ENCODE measurements around the gene IBA57. TPM values are rescaled to one million over a fixed set of nuclear protein-coding genes. Genes with fewer than 3 reads are reported as not detected.

Gene IBA57
- total and polyA plus RNA-seq, 2 experiments from 2014 or later, result 4.7 to 5.0 TPM

DNA sequence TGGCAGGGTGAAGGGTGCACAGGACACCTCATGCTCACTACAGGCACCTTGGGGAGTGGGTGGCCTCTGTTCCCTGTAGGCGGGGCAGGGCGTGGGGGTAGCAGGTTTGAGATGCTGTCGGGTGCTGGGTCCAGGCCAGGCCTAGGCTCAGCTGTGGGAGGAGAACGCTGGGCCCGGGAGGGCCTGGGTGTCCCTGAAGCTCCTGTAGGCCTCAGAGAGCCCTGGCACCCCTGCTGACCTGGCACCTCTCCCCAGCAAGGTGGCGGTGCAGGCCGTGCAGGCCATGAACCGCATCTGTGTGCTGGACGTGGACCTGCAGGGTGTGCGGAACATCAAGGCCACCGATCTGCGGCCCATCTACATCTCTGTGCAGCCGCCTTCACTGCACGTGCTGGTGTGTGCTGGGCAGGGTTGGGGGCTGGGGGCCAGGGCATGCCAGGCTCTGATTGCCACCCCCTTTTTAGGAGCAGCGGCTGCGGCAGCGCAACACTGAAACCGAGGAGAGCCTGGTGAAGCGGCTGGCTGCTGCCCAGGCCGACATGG is 18.4 kb upstream of the IBA57 start:
- H3K9me3 ChIP-seq (ENCODE audit: low read depth), result no peaks in the 10 kb centered on the region
- no peak overlapping the region for H3K27ac ChIP-seq
- no peak for DNase-seq (ENCODE audit: low spot score)
- H4K20me1 ChIP-seq (ENCODE audit: insufficient read depth, poor library complexity, severe bottlenecking), result peaks cover 46% of the 10 kb centered on the region
- peaks cover 35% of the 10 kb centered on the region for H3K4me1 ChIP-seq (ENCODE audit: insufficient read depth)
- 97% methylated on average over 13 of the region's 20 CpGs for WGBS (ENCODE audit: low lambda C conversion rate, missing lambda C conversion rate)
- H3K79me2 ChIP-seq, result peaks cover 46% of the 10 kb centered on the region
- H3K4me2 ChIP-seq, result no peak overlapping the region
- H3K4me3 ChIP-seq, result no peak overlapping the region
- H3K27me3 ChIP-seq, result no peaks in the 10 kb centered on the region
- no peaks in the 10 kb centered on the region for H3K9me2 ChIP-seq (replicated peaks; ENCODE audit: insufficient read depth)
- no peaks in the 10 kb centered on the region for H3K36me3 ChIP-seq (replicated peaks; ENCODE audit: insufficient read depth, low read depth)
- no peak overlapping the region for H2AFZ ChIP-seq
- TF ChIP-seq EZH2 (IDR thresholded peaks at IDR 0.05; ENCODE audit: borderline replicate concordance), result no peak

DNA sequence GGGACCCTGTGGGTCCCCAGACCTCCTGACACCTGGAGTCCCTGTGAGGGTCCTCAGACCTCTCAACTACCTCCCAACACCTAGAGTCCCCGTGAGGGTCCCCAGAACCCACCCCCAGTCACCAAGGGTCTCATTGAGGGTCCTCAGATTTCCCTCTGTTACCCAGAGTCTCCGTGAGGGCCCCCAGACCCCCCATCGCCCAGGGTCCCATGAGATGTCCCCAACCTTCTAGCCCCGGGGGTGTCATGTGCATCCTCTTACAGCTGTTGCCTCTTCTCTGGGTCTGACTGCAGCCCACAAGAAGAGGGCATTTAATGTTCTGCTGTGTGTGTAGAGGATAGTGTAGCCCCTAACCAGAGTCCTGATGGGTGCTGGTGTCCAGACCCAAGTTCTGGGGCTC is 17.8 kb upstream of the IBA57 start:
- TF ChIP-seq EZH2phosphoT487 (IDR thresholded peaks at IDR 0.05; ENCODE audit: low read depth, severe bottlenecking, unreplicated experiment), result no peak
- TF ChIP-seq CTCF (IDR thresholded peaks at IDR 0.05; ENCODE audit: poor library complexity), result no peak
- Histone ChIP-seq H3K9me3 (ENCODE audit: low read depth) (no peaks in the 10 kb centered on the region), H3K27ac (no peak overlapping the region), H3K4me1 (ENCODE audit: insufficient read depth) (peaks cover 35% of the 10 kb centered on the region), H3K4me3 (no peak overlapping the region), H3K4me2 (no peak overlapping the region), H2AFZ (no peak overlapping the region), H4K20me1 (ENCODE audit: insufficient read depth, poor library complexity, severe bottlenecking) (peaks cover 40% of the 10 kb centered on the region), H3K79me2 (peaks cover 41% of the 10 kb centered on the region), H3K27me3 (no peaks in the 10 kb centered on the region), H3K9me2 (replicated peaks; ENCODE audit: insufficient read depth) (no peaks in the 10 kb centered on the region), H3K36me3 (replicated peaks; ENCODE audit: insufficient read depth, low read depth) (no peaks in the 10 kb centered on the region)
- DNase-seq (ENCODE audit: low spot score), result no peak
- WGBS (ENCODE audit: low lambda C conversion rate, missing lambda C conversion rate), result 100% methylated on average over 2 of the region's 4 CpGs

DNA sequence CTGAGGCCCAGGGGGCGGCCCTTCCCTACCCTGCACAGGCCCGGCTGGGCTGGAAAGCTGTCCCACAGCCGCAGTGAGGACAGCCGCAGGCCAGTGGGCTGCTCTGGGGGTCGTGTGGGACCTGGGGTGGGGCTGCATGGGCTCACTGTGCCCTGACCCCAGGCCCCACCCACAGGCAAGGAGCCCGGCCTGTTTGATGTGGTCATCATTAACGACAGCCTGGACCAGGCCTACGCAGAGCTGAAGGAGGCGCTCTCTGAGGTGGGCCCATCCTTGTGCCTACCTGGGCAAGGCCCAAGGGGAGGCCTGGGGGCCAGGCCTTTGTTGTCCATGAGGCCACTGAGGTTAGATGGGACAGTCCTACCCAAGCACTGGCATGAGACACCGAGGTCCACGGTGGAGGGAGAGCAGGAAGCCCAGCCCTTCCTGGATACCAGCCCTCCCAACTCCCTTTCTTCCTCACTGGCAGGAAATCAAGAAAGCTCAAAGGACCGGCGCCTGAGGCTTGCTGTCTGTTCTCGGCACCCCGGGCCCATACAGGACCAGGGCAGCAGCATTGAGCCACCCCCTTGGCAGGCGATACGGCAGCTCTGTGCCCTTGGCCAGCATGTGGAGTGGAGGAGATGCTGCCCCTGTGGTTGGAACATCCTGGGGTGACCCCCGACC is 17.3 kb upstream of the IBA57 start:
- Histone ChIP-seq H3K9me2 (replicated peaks; ENCODE audit: insufficient read depth) (no peaks in the 10 kb centered on the region), H3K79me2 (peaks cover 35% of the 10 kb centered on the region), H2AFZ (no peak overlapping the region), H3K4me1 (ENCODE audit: insufficient read depth) (peaks cover 35% of the 10 kb centered on the region), H3K36me3 (replicated peaks; ENCODE audit: insufficient read depth, low read depth) (no peaks in the 10 kb centered on the region), H3K27me3 (no peaks in the 10 kb centered on the region), H3K4me3 (no peak overlapping the region), H3K4me2 (no peak overlapping the region), H3K27ac (no peak overlapping the region), H4K20me1 (ENCODE audit: insufficient read depth, poor library complexity, severe bottlenecking) (peaks cover 35% of the 10 kb centered on the region), H3K9me3 (ENCODE audit: low read depth) (no peaks in the 10 kb centered on the region)
- TF ChIP-seq CTCF (IDR thresholded peaks at IDR 0.05; ENCODE audit: poor library complexity), result no peak
- no peak for TF ChIP-seq EZH2 (IDR thresholded peaks at IDR 0.05; ENCODE audit: borderline replicate concordance)
- TF ChIP-seq EZH2phosphoT487 (IDR thresholded peaks at IDR 0.05; ENCODE audit: low read depth, severe bottlenecking, unreplicated experiment), result no peak
- 90% methylated on average over 17 of the region's 18 CpGs for WGBS (ENCODE audit: low lambda C conversion rate, missing lambda C conversion rate)
- DNase-seq (ENCODE audit: low spot score), result peak; percentile 7

DNA sequence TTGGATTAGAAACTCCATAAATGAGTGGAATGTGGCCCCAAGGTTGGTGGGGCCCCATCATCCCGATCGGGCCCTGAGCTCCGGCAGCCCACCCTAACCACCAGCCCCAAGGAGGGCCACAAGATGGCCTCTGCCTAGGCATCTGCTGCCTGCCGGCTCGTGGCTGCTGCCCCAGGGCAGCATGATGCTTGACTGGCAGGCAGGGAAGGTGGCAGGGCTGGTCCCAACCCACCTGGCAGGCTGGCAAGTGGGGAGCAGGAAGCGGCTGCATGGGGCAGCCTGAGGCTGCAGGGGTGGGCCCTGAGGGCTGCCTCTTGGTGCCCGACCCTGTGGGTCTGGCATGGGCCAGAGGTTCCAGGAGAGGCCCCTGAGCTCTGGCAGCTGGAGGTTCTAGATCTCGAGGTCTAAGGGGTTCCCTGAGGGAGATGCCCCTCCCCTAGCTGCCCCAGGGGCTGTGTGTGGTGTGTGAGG is 16.6 kb upstream of the IBA57 start:
- peak overlapping the region; percentile 91 for H3K27ac ChIP-seq
- WGBS (ENCODE audit: low lambda C conversion rate, missing lambda C conversion rate), result 81% methylated on average over 8 of the region's 8 CpGs
- H3K9me3 ChIP-seq (ENCODE audit: low read depth), result no peaks in the 10 kb centered on the region
- H3K4me3 ChIP-seq, result no peak overlapping the region
- TF ChIP-seq EZH2 (IDR thresholded peaks at IDR 0.05; ENCODE audit: borderline replicate concordance) (no peak), CTCF (IDR thresholded peaks at IDR 0.05; ENCODE audit: poor library complexity) (no peak), EZH2phosphoT487 (IDR thresholded peaks at IDR 0.05; ENCODE audit: low read depth, severe bottlenecking, unreplicated experiment) (no peak)
- H3K4me2 ChIP-seq, result peak overlapping the region; percentile 62
- H4K20me1 ChIP-seq (ENCODE audit: insufficient read depth, poor library complexity, severe bottlenecking), result peaks cover 28% of the 10 kb centered on the region
- no peak overlapping the region for H2AFZ ChIP-seq
- peaks cover 35% of the 10 kb centered on the region for H3K4me1 ChIP-seq (ENCODE audit: insufficient read depth)
- DNase-seq (ENCODE audit: low spot score), result peak; percentile 2
- H3K79me2 ChIP-seq, result peaks cover 29% of the 10 kb centered on the region
- H3K27me3 ChIP-seq, result no peaks in the 10 kb centered on the region
- H3K36me3 ChIP-seq (replicated peaks; ENCODE audit: insufficient read depth, low read depth), result no peaks in the 10 kb centered on the region
- no peaks in the 10 kb centered on the region for H3K9me2 ChIP-seq (replicated peaks; ENCODE audit: insufficient read depth)
